ENCODE data around the gene IGDCC3. TPM values are rescaled to one million over a fixed set of nuclear protein-coding genes. Genes with fewer than 3 reads are reported as not detected.

The IGDCC3 gene
- total RNA-seq, 3 donors from 2014 or later (not counting 1 experiment from before 2014, with no cell fraction given) = not detected

- H3K9me3 Mint-ChIP-seq = no peaks in the 10 kb centered on the region
- H3K27me3 Mint-ChIP-seq (ENCODE audit: low read depth in 2 of 2) = peaks cover 33 to 35% of the 10 kb centered on the region in 2 donors
- ATAC-seq = no peak
- no peak overlapping the region for H3K27ac ChIP-seq (ENCODE audit: low read length)
- H3K27ac Mint-ChIP-seq = no peak overlapping the region
- no peak overlapping the region for H3K4me3 Mint-ChIP-seq
- no peaks in the 10 kb centered on the region for H3K36me3 Mint-ChIP-seq
- H3K4me1 Mint-ChIP-seq = peaks cover 0 to 4% of the 10 kb centered on the region in 2 donors
- H3K36me3 ChIP-seq (ENCODE audit: control insufficient read depth, insufficient read depth, low read length) = no peaks in the 10 kb centered on the region
- no peak overlapping the region for H3K4me3 ChIP-seq (ENCODE audit: low read length)
- intact Hi-C loops (cut with micrococcal nuclease) = loop anchor here (5.0 kb wide), 1 partner anchor 84 kb away; no protein-coding TSS in a partner anchor
- no peak for DNase-seq
- H3K4me1 ChIP-seq (ENCODE audit: control insufficient read depth, insufficient read depth, low read length) = no peaks in the 10 kb centered on the region
- TF ChIP-seq CTCF (IDR thresholded peaks at IDR 0.05) = no peak
- no peaks in the 10 kb centered on the region for H3K9me3 ChIP-seq (ENCODE audit: control insufficient read depth, insufficient read depth, low read length)
- WGBS (ENCODE audit: insufficient coverage) = 86% methylated on average over 8 of the region's 8 CpGs
- peaks cover 6% of the 10 kb centered on the region for H3K27me3 ChIP-seq (ENCODE audit: control insufficient read depth, insufficient read depth, low read length)
Observed at GRCh38 chr15:65401611-65402240, 23.9 kb upstream of the IGDCC3 start.

- Mint-ChIP-seq H3K4me1 (peaks cover 0 to 11% of the 10 kb centered on the region in 2 donors), H3K4me3 (no peak overlapping the region), H3K9me3 (no peaks in the 10 kb centered on the region), H3K27me3 (ENCODE audit: low read depth in 2 of 2) (peaks cover 39 to 41% of the 10 kb centered on the region in 2 donors), H3K36me3 (no peaks in the 10 kb centered on the region), H3K27ac (no peak overlapping the region)
- WGBS (ENCODE audit: insufficient coverage) = 25% methylated on average over 11 of the region's 11 CpGs
- intact Hi-C loops (cut with micrococcal nuclease) = loop anchor here (5.0 kb wide), 1 partner anchor 84 kb away; no protein-coding TSS in a partner anchor
- peak; percentile 60 to 80 (median 73) for ATAC-seq
- TF ChIP-seq CTCF (IDR thresholded peaks at IDR 0.05) = peak; percentile 56
- Histone ChIP-seq H3K27me3 (ENCODE audit: control insufficient read depth, insufficient read depth, low read length) (peaks cover 10% of the 10 kb centered on the region), H3K27ac (ENCODE audit: low read length) (no peak overlapping the region), H3K4me3 (ENCODE audit: low read length) (no peak overlapping the region), H3K36me3 (ENCODE audit: control insufficient read depth, insufficient read depth, low read length) (no peaks in the 10 kb centered on the region), H3K4me1 (ENCODE audit: control insufficient read depth, insufficient read depth, low read length) (no peaks in the 10 kb centered on the region), H3K9me3 (ENCODE audit: control insufficient read depth, insufficient read depth, low read length) (no peaks in the 10 kb centered on the region)
- DNase-seq = peak; percentile 37 to 61
Observed at GRCh38 chr15:65400760-65401610, 23.2 kb upstream of the IGDCC3 start.

GRCh38 chr15:65399997-65400396, 22.2 kb upstream of the IGDCC3 start:
- ATAC-seq (no peak), DNase-seq (no peak)
- no peaks in the 10 kb centered on the region for H3K36me3 ChIP-seq (ENCODE audit: control insufficient read depth, insufficient read depth, low read length)
- no peak overlapping the region for H3K4me3 ChIP-seq (ENCODE audit: low read length)
- H3K27me3 ChIP-seq (ENCODE audit: control insufficient read depth, insufficient read depth, low read length) = peaks cover 16% of the 10 kb centered on the region
- peaks cover 0 to 11% of the 10 kb centered on the region in 2 donors for H3K4me1 Mint-ChIP-seq
- no peaks in the 10 kb centered on the region for H3K4me1 ChIP-seq (ENCODE audit: control insufficient read depth, insufficient read depth, low read length)
- no peak overlapping the region for H3K27ac ChIP-seq (ENCODE audit: low read length)
- H3K4me3 Mint-ChIP-seq = no peak overlapping the region
- TF ChIP-seq CTCF (IDR thresholded peaks at IDR 0.05) = no peak
- H3K27ac Mint-ChIP-seq = no peak overlapping the region
- no peaks in the 10 kb centered on the region for H3K36me3 Mint-ChIP-seq
- intact Hi-C loops (cut with micrococcal nuclease) = loop anchor here (5.0 kb wide), 1 partner anchor 83 kb away; no protein-coding TSS in a partner anchor
- WGBS (ENCODE audit: insufficient coverage) = 77% methylated on average over 2 of the region's 2 CpGs
- peaks cover 41 to 45% of the 10 kb centered on the region in 2 donors for H3K27me3 Mint-ChIP-seq (ENCODE audit: low read depth in 2 of 2)
- no peaks in the 10 kb centered on the region for H3K9me3 Mint-ChIP-seq
- H3K9me3 ChIP-seq (ENCODE audit: control insufficient read depth, insufficient read depth, low read length) = no peaks in the 10 kb centered on the region

Measured in natural killer cell (primary cell).